ENCODE measurements around the gene PLCB1.

- TF ChIP-seq POLR2AphosphoS5 (IDR thresholded peaks at IDR 0.05; ENCODE audit: borderline replicate concordance, low read depth, low read length) (no peak), EZH2 (IDR thresholded peaks at IDR 0.05) (no peak), FOXP2 (optimal IDR thresholded peaks at IDR 0.05; ENCODE audit: control extremely low read depth, extremely low read length, insufficient read depth) (no peak)
Observed at GRCh38 chr20:8210749-8211148, 78.7 kb downstream of the PLCB1 start.

All from SK-N-MC (cell line).